Measurements from ENCODE around the gene KRT79.

KRT79 gene

DNA sequence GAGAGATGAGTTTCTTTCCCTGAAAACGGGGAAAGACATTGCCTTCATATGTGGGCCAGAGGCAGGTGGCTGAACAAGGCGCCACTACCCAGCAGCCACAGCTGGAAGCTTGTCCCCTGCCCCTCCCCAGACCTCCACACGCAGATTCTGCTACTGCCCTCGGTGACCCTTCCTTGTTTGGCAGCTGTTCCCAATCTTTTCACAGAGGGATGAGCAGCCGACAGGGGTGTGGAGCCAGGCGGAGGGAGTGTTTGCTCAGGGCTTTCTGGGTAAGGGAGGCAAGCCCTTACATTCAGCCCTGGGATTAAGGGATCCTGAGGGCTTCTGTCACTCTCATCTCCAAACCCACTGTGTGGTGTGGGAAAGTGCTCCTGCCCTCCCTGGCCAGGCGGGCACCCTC is 15.7 kb downstream of the KRT79 start:
- H3K4me3 ChIP-seq (ENCODE audit: low read depth, low read length) = no peak overlapping the region
- TF ChIP-seq, protein P1, sequence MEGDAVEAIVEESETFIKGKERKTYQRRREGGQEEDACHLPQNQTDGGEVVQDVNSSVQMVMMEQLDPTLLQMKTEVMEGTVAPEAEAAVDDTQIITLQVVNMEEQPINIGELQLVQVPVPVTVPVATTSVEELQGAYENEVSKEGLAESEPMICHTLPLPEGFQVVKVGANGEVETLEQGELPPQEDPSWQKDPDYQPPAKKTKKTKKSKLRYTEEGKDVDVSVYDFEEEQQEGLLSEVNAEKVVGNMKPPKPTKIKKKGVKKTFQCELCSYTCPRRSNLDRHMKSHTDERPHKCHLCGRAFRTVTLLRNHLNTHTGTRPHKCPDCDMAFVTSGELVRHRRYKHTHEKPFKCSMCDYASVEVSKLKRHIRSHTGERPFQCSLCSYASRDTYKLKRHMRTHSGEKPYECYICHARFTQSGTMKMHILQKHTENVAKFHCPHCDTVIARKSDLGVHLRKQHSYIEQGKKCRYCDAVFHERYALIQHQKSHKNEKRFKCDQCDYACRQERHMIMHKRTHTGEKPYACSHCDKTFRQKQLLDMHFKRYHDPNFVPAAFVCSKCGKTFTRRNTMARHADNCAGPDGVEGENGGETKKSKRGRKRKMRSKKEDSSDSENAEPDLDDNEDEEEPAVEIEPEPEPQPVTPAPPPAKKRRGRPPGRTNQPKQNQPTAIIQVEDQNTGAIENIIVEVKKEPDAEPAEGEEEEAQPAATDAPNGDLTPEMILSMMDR (IDR thresholded peaks at IDR 0.05; ENCODE audit: insufficient read depth, low read length, missing control alignments) = no peak
- ChIA-PET POLR2A (no interaction called here), CTCF (interaction anchor here (1.1 kb wide), 1 partner anchor 66 kb away, joined by 3 read pairs; no protein-coding TSS in a partner anchor)
- DNase-seq (ENCODE audit: low read depth, low spot score) = no peak

DNA sequence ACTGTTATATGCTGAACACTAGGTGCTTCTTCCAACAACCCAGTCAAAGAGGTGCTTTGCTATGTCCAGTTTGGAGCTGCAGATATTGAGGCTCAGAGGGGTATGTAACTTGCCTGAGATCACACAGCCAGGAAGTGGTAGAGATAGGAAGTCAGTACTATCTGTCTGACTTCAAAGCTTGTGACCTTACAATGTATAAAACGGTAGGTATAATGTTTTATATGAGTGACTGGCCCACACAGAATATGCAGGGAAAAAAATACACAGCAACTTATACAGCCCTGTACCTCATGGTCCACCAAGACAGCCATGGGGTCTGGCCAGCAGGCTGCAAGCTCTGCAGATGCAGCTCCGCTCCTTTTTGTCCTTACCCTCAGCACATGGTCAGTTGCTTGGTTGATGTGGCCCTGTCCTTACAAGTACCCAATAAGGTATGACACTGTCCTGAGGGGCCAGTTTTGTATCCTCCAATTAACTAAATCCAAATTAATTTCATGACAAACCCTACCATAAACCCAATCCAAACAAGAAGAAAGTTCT is 16.3 kb downstream of the KRT79 start:
- CTCF ChIA-PET = interaction anchor here (1.1 kb wide), 1 partner anchor 67 kb away, joined by 3 read pairs; no protein-coding TSS in a partner anchor
- no peak for DNase-seq (ENCODE audit: low read depth, low spot score)
- TF ChIP-seq, protein P1 (IDR thresholded peaks at IDR 0.05; ENCODE audit: insufficient read depth, low read length, missing control alignments) = no peak
- POLR2A ChIA-PET = no interaction called here
- no peak overlapping the region for H3K4me3 ChIP-seq (ENCODE audit: low read depth, low read length)

DNA sequence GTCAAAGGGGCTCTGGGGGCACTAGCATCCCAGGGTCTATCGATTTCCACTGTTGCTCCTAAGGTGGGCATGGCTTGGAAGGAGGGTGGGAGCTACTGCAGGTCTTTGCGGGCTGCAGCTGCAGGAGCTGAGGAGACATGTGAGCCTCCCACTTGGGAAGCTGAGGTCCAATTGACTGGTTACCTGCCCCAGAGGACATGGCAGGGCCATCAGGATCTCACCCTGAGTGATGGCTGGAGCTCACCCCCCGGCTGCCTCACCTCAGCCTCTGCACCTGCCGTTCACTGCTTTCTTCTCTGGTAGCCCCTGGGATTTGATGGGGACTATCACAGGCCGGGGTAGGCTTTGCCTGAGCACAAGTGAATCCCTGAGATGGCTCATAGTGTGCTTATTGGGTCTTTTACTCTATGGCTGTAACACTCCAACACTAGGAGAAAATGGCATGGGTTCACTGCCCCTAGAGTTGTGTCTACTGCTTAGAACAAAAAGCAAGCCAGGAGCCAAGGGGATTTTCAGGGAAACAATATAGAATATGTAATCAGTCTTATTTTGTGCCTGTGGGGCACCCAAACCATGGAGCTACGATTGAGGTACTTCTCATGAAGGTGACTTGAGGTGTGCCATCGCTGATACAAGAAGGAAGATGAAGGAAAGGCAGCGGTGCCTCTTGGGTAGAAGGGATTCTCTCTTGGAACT is 17.0 kb downstream of the KRT79 start:
- H3K4me3 ChIP-seq (ENCODE audit: low read depth, low read length) = no peak overlapping the region
- CTCF ChIA-PET = interaction anchor here (1.1 kb wide), 1 partner anchor 68 kb away, joined by 3 read pairs; no protein-coding TSS in a partner anchor
- POLR2A ChIA-PET = no interaction called here
- no peak for DNase-seq (ENCODE audit: low read depth, low spot score)
- TF ChIP-seq, protein P1 (IDR thresholded peaks at IDR 0.05; ENCODE audit: insufficient read depth, low read length, missing control alignments) = no peak

DNA sequence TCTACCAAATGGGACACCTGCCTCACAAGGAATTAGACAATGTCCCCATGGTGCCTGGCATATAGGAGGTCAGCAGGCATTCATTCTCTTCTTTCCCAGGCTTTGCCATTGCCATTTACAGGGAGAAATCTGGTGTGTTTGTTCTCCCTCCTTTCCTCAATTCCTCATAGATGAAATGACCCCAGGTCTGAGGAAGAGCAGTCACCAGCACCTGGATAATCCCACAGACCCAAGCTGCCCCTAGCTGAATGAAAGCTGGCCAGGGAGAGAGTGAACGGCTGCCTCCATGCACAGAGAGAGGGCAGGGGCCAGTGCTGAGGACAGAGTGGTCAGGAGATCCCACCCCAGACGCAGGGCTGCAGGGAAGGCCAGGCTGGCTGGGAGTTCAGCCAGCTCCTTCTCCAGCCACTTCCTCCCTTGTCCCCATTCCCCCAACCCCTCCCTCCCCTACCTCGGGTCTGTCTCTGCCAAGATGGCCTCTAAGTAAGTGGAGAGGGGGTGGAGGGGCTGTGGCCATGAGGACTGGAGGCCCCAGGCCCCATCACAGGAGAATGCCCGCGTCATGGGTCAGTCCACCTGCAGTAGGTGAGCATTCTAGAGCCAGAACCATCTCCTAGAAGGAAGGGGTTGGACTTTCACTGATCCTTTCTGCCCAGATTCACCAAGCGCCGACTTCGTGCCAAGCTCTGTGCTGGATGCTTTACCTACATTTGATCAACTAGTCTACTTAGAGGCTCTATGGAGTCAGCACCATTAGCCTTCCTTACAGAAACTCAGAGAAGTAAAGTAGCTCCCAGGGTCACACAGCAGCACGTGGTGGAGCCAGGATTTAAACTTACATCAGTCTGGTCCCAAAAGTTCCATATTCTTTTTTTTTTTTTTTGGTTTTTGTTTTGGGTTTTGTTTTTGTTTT is 18.2 kb downstream of the KRT79 start:
- no peak for DNase-seq (ENCODE audit: low read depth, low spot score)
- CTCF ChIA-PET = no interaction called here
- POLR2A ChIA-PET = no interaction called here
- TF ChIP-seq, protein P1 (IDR thresholded peaks at IDR 0.05; ENCODE audit: insufficient read depth, low read length, missing control alignments) = no peak
- H3K4me3 ChIP-seq (ENCODE audit: low read depth, low read length) = no peak overlapping the region

DNA sequence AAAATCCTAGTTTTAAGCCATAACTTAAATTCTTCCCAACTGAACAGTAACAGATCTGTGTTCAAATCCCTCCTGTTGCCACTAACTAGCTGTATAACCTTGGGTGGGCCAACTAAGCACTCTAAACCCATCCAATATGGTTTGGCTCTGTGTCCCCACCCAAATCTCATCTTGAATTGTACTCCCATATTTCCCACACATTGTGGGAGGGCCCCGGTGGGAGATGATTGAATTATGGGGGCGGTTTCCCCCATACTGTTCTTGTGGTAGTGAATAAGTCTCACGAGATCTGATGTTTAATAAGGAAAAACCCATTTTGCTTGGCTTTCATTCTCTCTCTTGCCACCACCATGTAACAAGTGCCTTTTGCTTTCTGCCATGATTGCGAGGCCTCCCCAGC is 18.9 kb downstream of the KRT79 start:
- no peak for DNase-seq (ENCODE audit: low read depth, low spot score)
- ChIA-PET POLR2A (interaction anchor here (0.7 kb wide), 1 partner anchor 475 kb away, joined by 3 read pairs; no protein-coding TSS in a partner anchor), CTCF (no interaction called here)
- no peak overlapping the region for H3K4me3 ChIP-seq (ENCODE audit: low read depth, low read length)
- TF ChIP-seq, protein P1 (IDR thresholded peaks at IDR 0.05; ENCODE audit: insufficient read depth, low read length, missing control alignments) = no peak

DNA sequence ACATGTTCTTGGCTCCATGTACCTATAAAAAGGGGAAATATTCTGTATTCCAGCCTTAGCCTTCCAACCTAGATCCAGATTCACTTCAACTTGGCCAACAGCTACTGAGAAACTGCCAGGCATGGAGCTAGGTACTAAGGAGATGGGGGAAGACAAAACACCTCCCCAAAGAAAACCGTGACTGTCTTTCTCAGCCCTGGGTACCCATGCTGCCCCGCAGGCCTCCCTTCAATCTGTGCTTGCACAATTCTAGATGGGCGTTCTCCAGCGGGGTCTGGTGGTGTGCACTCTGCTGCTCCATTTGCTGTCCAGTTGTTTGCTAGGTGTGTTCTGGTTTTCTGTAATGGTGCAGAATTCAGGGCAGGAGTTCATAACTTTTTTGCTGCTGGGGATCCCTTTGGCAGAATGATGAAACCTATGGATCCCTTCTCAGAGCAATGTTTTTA is 19.4 kb downstream of the KRT79 start:
- CTCF ChIA-PET = no interaction called here
- no peak overlapping the region for H3K4me3 ChIP-seq (ENCODE audit: low read depth, low read length)
- TF ChIP-seq, protein P1 (IDR thresholded peaks at IDR 0.05; ENCODE audit: insufficient read depth, low read length, missing control alignments) = no peak
- no peak for DNase-seq (ENCODE audit: low read depth, low spot score)
- POLR2A ChIA-PET = interaction anchor here (0.7 kb wide), 1 partner anchor 475 kb away, joined by 3 read pairs; no protein-coding TSS in a partner anchor
